OCI-LY1 (cell line): ENCODE results near the gene G6PD.

Experiments
- H2AFZ ChIP-seq: fragments of 200-600 bp; sonication (generic), shearing (Covaris generic); 2 replicates; pipeline ENCODE4 v1.6.0; 2014; ENCODE audit warnings: antibody characterized with exemption, mild to moderate bottlenecking, low read length
- H3F3A ChIP-seq: fragments of 200-600 bp; sonication (generic), shearing (Covaris generic); 2 replicates; pipeline ENCODE4 v1.6.0; 2014; ENCODE audit warnings: mild to moderate bottlenecking, antibody characterized with exemption, low read length, moderate library complexity; ENCODE audit not compliant: insufficient read depth
- H3K27ac ChIP-seq: fragments of 200-600 bp; sonication (generic); 2 replicates; pipeline ENCODE4 v1.5.1; 2014; ENCODE audit warnings: low read length, mixed run types, mild to moderate bottlenecking, low read depth; ENCODE audit not compliant: poor library complexity, severe bottlenecking
- H3K27me3 ChIP-seq: fragments of 200-600 bp; sonication (generic); 2 replicates; pipeline ENCODE4 v1.6.0; 2014; ENCODE audit warnings: antibody characterized with exemption, mild to moderate bottlenecking, low read length, moderate library complexity; ENCODE audit not compliant: insufficient read depth
- H3K36me3 ChIP-seq: fragments of 200-600 bp; sonication (generic); 2 replicates; pipeline ENCODE4 v1.6.1; 2014; ENCODE audit warnings: mild to moderate bottlenecking, antibody characterized with exemption, low read length, moderate library complexity, mixed read lengths; ENCODE audit not compliant: insufficient read depth
- H3K4me1 ChIP-seq: fragments of 200-600 bp; sonication (generic); 2 replicates; pipeline ENCODE4 v1.5.1; 2014; ENCODE audit warnings: mild to moderate bottlenecking, low read length, moderate library complexity; ENCODE audit not compliant: insufficient read depth, severe bottlenecking
- H3K4me2 ChIP-seq: fragments of 200-600 bp; sonication (generic), shearing (Covaris generic); 2 replicates; pipeline ENCODE4 v1.6.1; 2014; ENCODE audit warnings: low read length
- H3K4me3 ChIP-seq: fragments of 200-600 bp; sonication (generic); 2 replicates; pipeline ENCODE4 v1.5.1; 2014; ENCODE audit warnings: low read length, low read depth, mild to moderate bottlenecking, mixed read lengths; ENCODE audit not compliant: poor library complexity, severe bottlenecking
- H3K79me2 ChIP-seq: fragments of 200-600 bp; shearing (Covaris generic); 2 replicates; pipeline ENCODE4 v1.6.1; 2016; ENCODE audit warnings: mixed run types, low read length, mixed read lengths; ENCODE audit not compliant: insufficient read depth
- H3K9ac ChIP-seq: fragments of 200-600 bp; sonication (generic), shearing (Covaris generic); 2 replicates; pipeline ENCODE4 v1.6.1; 2014; ENCODE audit warnings: mild to moderate bottlenecking, low read length, mixed read lengths
- H3K9me2 ChIP-seq: fragments of 200-600 bp; sonication (generic), shearing (Covaris generic); 2 replicates; pipeline ENCODE4 v1.6.1; 2014; ENCODE audit warnings: low read depth, mild to moderate bottlenecking, low read length, mixed read lengths
- H3K9me3 ChIP-seq: fragments of 200-600 bp; shearing (Covaris generic); 2 replicates; pipeline ENCODE4 v1.6.1; 2014; ENCODE audit warnings: low read length, mixed read lengths
- H4K20me1 ChIP-seq: fragments of 200-600 bp; sonication (generic), shearing (Covaris generic); 2 replicates; pipeline ENCODE4 v1.6.0; 2016; ENCODE audit warnings: mild to moderate bottlenecking, low read length; ENCODE audit not compliant: insufficient read depth
- EZH2 ChIP-seq: fragments of 200-600 bp; sonication (generic), shearing (Covaris generic); IDR thresholded peaks from 2 replicates; pipeline ENCODE4 v1.8.0; 2017; ENCODE audit warnings: borderline replicate concordance, mixed run types, mild to moderate bottlenecking, antibody characterized with exemption, low read length, moderate library complexity, mixed read lengths
- TF ChIP-seq, protein P1 (sequence below): fragments of 200-600 bp; sonication (generic), shearing (Covaris generic); IDR thresholded peaks from 2 replicates; pipeline ENCODE4 v1.5.1; 2017; ENCODE audit warnings: mild to moderate bottlenecking, antibody characterized with exemption, low read length, moderate library complexity, mixed read lengths

Gene G6PD

DNA sequence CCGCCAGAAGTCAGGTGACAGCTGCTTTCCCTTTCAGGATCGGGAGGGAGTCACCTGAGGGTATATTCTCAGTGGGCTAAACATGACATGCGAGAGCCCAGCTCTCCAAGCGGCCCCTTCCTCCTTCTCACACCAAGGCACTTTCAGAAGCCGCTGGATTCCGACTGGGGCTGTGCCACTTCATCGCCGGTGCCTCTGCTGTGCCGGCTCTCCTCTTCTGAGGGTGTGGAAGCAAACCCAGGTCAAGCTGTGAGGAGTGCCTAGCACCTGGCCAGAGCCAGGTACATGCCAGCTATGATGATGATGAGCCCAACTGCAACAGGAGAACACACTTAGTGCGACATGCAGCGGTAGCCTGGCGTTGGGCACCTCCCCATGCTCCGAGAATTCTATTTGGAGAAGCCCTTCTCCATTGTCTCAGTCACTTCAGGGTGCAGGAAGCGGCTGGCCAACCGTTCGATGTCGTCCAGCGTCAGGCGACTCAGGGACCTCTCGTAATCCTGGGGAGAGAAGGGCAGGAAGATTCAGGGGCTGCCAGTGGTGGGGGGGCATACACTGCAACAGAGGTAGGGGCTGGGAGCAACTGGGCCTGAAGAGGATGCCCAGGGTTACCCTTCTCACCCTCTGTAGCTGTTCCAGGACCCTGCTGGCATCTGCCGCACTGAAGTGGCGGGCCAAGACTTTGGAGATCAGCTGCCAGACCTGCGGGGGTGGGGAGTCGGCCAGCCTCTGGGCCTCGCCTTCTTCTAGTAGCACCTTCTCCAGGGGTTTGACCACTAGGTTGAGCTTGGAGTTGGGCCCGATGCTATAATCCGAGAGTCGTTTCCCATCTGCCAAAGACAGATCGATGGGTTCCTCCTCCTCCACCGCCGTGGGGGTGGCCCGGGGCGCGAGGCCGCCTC lies 61.2 kb downstream of the G6PD start:
- TF ChIP-seq, protein P1, sequence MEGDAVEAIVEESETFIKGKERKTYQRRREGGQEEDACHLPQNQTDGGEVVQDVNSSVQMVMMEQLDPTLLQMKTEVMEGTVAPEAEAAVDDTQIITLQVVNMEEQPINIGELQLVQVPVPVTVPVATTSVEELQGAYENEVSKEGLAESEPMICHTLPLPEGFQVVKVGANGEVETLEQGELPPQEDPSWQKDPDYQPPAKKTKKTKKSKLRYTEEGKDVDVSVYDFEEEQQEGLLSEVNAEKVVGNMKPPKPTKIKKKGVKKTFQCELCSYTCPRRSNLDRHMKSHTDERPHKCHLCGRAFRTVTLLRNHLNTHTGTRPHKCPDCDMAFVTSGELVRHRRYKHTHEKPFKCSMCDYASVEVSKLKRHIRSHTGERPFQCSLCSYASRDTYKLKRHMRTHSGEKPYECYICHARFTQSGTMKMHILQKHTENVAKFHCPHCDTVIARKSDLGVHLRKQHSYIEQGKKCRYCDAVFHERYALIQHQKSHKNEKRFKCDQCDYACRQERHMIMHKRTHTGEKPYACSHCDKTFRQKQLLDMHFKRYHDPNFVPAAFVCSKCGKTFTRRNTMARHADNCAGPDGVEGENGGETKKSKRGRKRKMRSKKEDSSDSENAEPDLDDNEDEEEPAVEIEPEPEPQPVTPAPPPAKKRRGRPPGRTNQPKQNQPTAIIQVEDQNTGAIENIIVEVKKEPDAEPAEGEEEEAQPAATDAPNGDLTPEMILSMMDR, result no peak
- TF ChIP-seq EZH2, result no peak
- Histone ChIP-seq H3K27me3 (no peaks in the 10 kb centered on the region), H3K4me1 (peaks cover 59% of the 10 kb centered on the region), H4K20me1 (no peaks in the 10 kb centered on the region), H2AFZ (no peak overlapping the region), H3K4me3 (peak overlapping the region; percentile 72), H3K27ac (peak overlapping the region; percentile 47), H3K4me2 (peak overlapping the region; percentile 79), H3K79me2 (no peaks in the 10 kb centered on the region), H3K36me3 (peaks cover 23% of the 10 kb centered on the region), H3K9me3 (no peaks in the 10 kb centered on the region), H3K9me2 (no peaks in the 10 kb centered on the region), H3F3A (no peaks in the 10 kb centered on the region), H3K9ac (peak overlapping the region; percentile 84)

DNA sequence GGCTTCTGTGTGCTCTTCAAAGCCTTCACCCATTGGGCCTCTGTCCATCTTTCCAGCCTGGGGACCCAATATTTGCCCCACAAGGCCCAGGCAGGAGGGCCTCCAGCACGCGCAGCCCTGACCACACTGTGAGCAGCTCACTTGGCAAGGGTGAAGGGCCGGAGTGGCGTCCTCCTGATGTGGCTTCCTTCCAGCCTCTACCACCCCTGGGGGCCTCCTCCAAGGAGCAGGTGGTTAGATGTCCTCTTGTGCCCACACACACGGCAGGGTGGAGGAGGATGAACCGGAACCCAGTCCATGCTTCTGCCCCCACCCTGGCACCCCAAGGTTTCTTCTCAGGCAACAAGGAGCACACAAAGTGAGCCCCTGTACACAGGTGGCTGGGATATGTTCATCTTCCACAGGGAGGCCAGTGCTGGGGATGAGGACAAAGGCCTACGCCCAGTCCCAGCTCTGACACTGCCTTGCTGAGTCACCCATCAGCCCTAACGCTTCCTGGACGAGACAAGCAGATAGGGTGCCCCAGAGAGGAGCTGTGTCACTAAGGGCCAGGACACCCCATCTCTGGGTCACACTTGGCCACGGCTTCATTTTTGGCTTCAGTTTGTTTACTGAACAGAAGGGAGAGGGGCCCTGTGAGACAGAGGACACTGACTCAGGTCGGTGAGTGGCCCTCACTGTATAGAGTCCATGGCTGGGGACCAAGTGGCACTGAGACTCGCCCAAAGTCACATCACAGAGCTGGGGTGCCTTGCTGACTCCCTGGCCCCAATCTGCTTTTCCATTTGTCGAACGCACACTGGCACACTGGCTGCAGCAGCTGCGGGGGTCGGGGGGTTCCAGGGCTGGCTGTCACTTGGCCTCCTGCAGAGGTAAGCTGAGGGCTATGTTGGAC lies 62.1 kb downstream of the G6PD start:
- H3K9me2 ChIP-seq, result no peaks in the 10 kb centered on the region
- H3K79me2 ChIP-seq, result no peaks in the 10 kb centered on the region
- H3K27me3 ChIP-seq, result no peaks in the 10 kb centered on the region
- no peak overlapping the region for H2AFZ ChIP-seq
- H3K9ac ChIP-seq, result peak overlapping the region; percentile 84; the same call in 1 of the 2 replicates
- peak overlapping the region; percentile 47 for H3K27ac ChIP-seq
- peak overlapping the region; percentile 79 for H3K4me2 ChIP-seq
- no peak for TF ChIP-seq EZH2
- TF ChIP-seq, protein P1, result no peak
- no peaks in the 10 kb centered on the region for H3F3A ChIP-seq
- no peaks in the 10 kb centered on the region for H4K20me1 ChIP-seq
- H3K4me1 ChIP-seq, result peaks cover 61% of the 10 kb centered on the region
- H3K4me3 ChIP-seq, result peak overlapping the region; percentile 72
- no peaks in the 10 kb centered on the region for H3K9me3 ChIP-seq
- peaks cover 23% of the 10 kb centered on the region for H3K36me3 ChIP-seq

DNA sequence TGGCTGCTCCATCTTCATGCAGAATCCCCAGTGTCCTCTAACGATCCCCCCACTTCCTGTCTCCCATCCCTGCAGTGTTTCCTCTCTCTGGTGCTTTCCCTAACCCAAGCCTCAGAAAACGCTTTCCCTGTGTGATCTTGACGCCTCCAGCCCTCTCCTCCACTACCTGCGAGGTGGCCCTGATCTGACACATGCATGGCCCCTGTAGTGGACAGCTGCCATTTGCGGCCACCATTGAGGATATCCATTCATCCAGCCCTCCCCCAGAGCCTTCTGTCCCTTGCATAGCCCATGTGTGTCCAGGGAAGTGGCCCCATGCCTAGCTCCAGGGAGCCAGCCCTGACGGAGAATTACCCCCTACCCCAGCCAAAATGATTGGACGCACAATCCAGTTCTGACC lies 63.3 kb downstream of the G6PD start:
- no peak overlapping the region for H3K4me2 ChIP-seq
- H3K9me2 ChIP-seq, result no peaks in the 10 kb centered on the region
- H3K79me2 ChIP-seq, result no peaks in the 10 kb centered on the region
- peaks cover 56% of the 10 kb centered on the region for H3K4me1 ChIP-seq
- H2AFZ ChIP-seq, result no peak overlapping the region
- H3K9ac ChIP-seq, result no peak overlapping the region
- H3K4me3 ChIP-seq, result no peak overlapping the region
- H4K20me1 ChIP-seq, result no peaks in the 10 kb centered on the region
- TF ChIP-seq, protein P1, result no peak
- no peak for TF ChIP-seq EZH2
- H3K27me3 ChIP-seq, result no peaks in the 10 kb centered on the region
- H3K36me3 ChIP-seq, result peaks cover 23% of the 10 kb centered on the region
- no peaks in the 10 kb centered on the region for H3K9me3 ChIP-seq
- no peaks in the 10 kb centered on the region for H3F3A ChIP-seq
- H3K27ac ChIP-seq, result no peak overlapping the region
